K562 (cell line): Measurements from ENCODE around the gene MYOM1. TPM values are rescaled to one million over a fixed set of nuclear protein-coding genes. Genes with fewer than 3 reads are reported as not detected.
A peak's percentile ranks its signal among the peaks of the same experiment; 100 is the strongest.

Experiments used
- ATAC-seq: fragments of 200-7000 bp; cut with Tn5 transposase; 3 replicates; pipeline ENCODE4 v1.9.1; 2020; ENCODE audit warnings: moderate library complexity
- BruUV-seq: library from RNA; stranded (reverse); fragments of 400-500 nt; replicated peaks from 2 replicates; lab custom pipeline; 2021; lab: Mats Ljungman, UMichigan
- CTCF ChIA-PET: fragments of 300-600 bp; formaldehyde crosslinking; extraction: SDS; loops from one replicate; lab custom pipeline; 2021; ENCODE audit warnings: low intra/inter-chr PET ratio; lab: Yijun Ruan, JAX
- POLR2A ChIA-PET: fragments of 300-600, 350-650 bp; sonication (Branson Sonifier 250); formaldehyde crosslinking; extraction: SDS; loops from one replicate; lab custom pipeline; 2021; ENCODE audit warnings: antibody characterized with exemption, inconsistent platforms; lab: Yijun Ruan, JAX
- DNase-seq, 4 experiments: peaks; one replicate each; pipeline versions ENCODE4 v3.0.0 to v3.0.0-alpha.2; 2011 to 2018; ENCODE audit warnings: low spot score in 3 of 4, mixed read lengths in 3 of 4; ENCODE audit errors: extremely low read depth in 1 of 4
- FAIRE-seq: peaks from 2 replicates; lab custom pipeline; 2011; peaks lifted over from hg19 to GRCh38; lab: Jason Lieb, UNC
- H2AFZ ChIP-seq: 2 replicates; pipeline ENCODE4 v1.6.0; 2011; ENCODE audit warnings: low read depth, low read length, control low read depth, inconsistent platforms
- H3K27ac ChIP-seq: fragments of 200-600 bp; 3 replicates; pipeline ENCODE4 v1.8.0; 2011; ENCODE audit warnings: low read depth, mild to moderate bottlenecking, control low read depth, inconsistent platforms, low read length, moderate library complexity, mixed read lengths; ENCODE audit errors: extremely low read depth
- H3K27me3 ChIP-seq, 2 experiments: fragments of 300-600 bp in 1 of 2; 2 replicates in 1 of 2; 3 replicates in 1 of 2; pipeline versions ENCODE4 v1.6.0 to v1.8.0; 2011; ENCODE audit warnings: inconsistent platforms in 2 of 2, low read length in 2 of 2, mild to moderate bottlenecking in 1 of 2, mixed read lengths in 1 of 2, moderate library complexity in 1 of 2; ENCODE audit not compliant: control insufficient read depth in 2 of 2, insufficient read depth in 2 of 2
- H3K36me3 ChIP-seq: fragments of 300-600 bp; 3 replicates; pipeline ENCODE4 v1.8.0; 2011; ENCODE audit warnings: mild to moderate bottlenecking, low read length, inconsistent platforms; ENCODE audit not compliant: control insufficient read depth, insufficient read depth
- H3K4me1 ChIP-seq, 2 experiments: fragments of 200-600 bp in 1 of 2; replicated peaks in 1 of 2; 2 replicates in 1 of 2; 3 replicates in 1 of 2; pipeline versions ENCODE4 v1.5.1 to v1.8.0; 2011; ENCODE audit warnings: inconsistent platforms in 2 of 2, low read length in 2 of 2, mild to moderate bottlenecking in 1 of 2, mixed read lengths in 1 of 2, moderate library complexity in 1 of 2; ENCODE audit not compliant: control insufficient read depth in 2 of 2, insufficient read depth in 2 of 2
- H3K4me2 ChIP-seq: 2 replicates; pipeline ENCODE4 v1.6.1; 2011; ENCODE audit warnings: low read length, control low read depth, inconsistent platforms, mixed read lengths; ENCODE audit not compliant: insufficient read depth
- H3K4me3 ChIP-seq: fragments of 200-600 bp; sonication (generic), shearing (Covaris generic); 2 replicates; pipeline ENCODE4 v1.5.1; 2016; ENCODE audit warnings: control low read depth, inconsistent platforms
- H3K79me2 ChIP-seq: fragments of 200-600 bp; 3 replicates; pipeline ENCODE4 v1.8.0; 2011; ENCODE audit warnings: low read length, inconsistent platforms; ENCODE audit not compliant: control insufficient read depth, insufficient read depth
- H3K9ac ChIP-seq, 2 experiments: 2 replicates each; pipeline versions ENCODE4 v1.6.0 to v1.6.1; 2011; ENCODE audit warnings: low read depth in 2 of 2, low read length in 2 of 2, control low read depth in 1 of 2, inconsistent platforms in 1 of 2, mild to moderate bottlenecking in 1 of 2, mixed read lengths in 1 of 2; ENCODE audit not compliant: insufficient read depth in 1 of 2
- H3K9me1 ChIP-seq: one replicate; pipeline ENCODE4 v1.6.0; 2011; ENCODE audit warnings: inconsistent platforms, mild to moderate bottlenecking, low read length, moderate library complexity; ENCODE audit not compliant: control insufficient read depth, insufficient read depth
- H3K9me3 ChIP-seq: replicated peaks from 2 replicates; pipeline ENCODE4 v1.5.1; 2011; ENCODE audit warnings: low read depth, low read length, inconsistent platforms; ENCODE audit not compliant: control insufficient read depth, insufficient read depth
- H4K20me1 ChIP-seq: replicated peaks from 2 replicates; pipeline ENCODE4 v1.6.1; 2011; ENCODE audit warnings: low read length, inconsistent platforms, mixed read lengths; ENCODE audit not compliant: control insufficient read depth, insufficient read depth
- CTBP1 ChIP-seq: fragments of 450-650 bp; IDR thresholded peaks from 2 replicates; pipeline ENCODE4 v1.6.1; 2016; ENCODE audit warnings: borderline replicate concordance
- CTCF ChIP-seq, 3 experiments: IDR thresholded peaks in 2 of 3; conservative IDR thresholded peaks in 1 of 3; 2 replicates each; pipeline ENCODE4 v1.5.1; 2011 to 2012; ENCODE audit warnings: low read length in 3 of 3, mild to moderate bottlenecking in 3 of 3, control low read depth in 2 of 3, improper control_type of control experiment in 1 of 3, inconsistent platforms in 1 of 3, low read depth in 1 of 3, mixed read lengths in 1 of 3, moderate library complexity in 1 of 3; ENCODE audit not compliant: insufficient read depth in 2 of 3
- WGBS: fragments of 100-300 bp; shearing (Covaris generic); methylation state at CpG from one replicate; pipeline ENCODE4 v1.1.6; 2016; ENCODE audit warnings: low coverage, mixed read lengths; ENCODE audit not compliant: insufficient coverage; ENCODE audit errors: missing lambda C conversion rate; 5-methylcytosine and 5-hydroxymethylcytosine counted together
- in situ Hi-C: fragments of 300-500 bp; cut with MboI; formaldehyde crosslinking; loops from 4 replicates; pipeline ENCODE4 v1.15.0; 2018; ENCODE audit warnings: inconsistent platforms, mixed read lengths
- intact Hi-C: fragments of 100-400 bp; cut with micrococcal nuclease; formaldehyde crosslinking; loops from 2 replicates; pipeline ENCODE4 v1.14.2; 2022
- polyA plus RNA-seq, 8 experiments: library from polyadenylated mRNA; depleted of rRNA in 4 of 8; stranded (reverse) in 5 of 8; unstranded in 3 of 8; fragments of >200 nt; fragmentation: Nextera tagmentation in 2 of 8; fragmentation: Illumina TruSeq in 1 of 8; extraction: Ambion mirVana in 2 of 8; extraction: Trizol in 1 of 8; gene quantifications; 2 replicates each; pipeline versions ENCODE4 v1.2.1 to v1.2.3, GENCODE V29; 2011 to 2014; ENCODE audit warnings: inconsistent platforms in 1 of 8, missing spikeins in 1 of 8
- total RNA-seq, 7 experiments: library from RNA; depleted of rRNA in 6 of 7; stranded (reverse); fragments of >200 nt in 6 of 7; fragmentation: Illumina TruSeq in 2 of 7; extraction: Trizol in 2 of 7; gene quantifications; 2 replicates each; pipeline versions ENCODE4 v1.2.1 to v1.2.3, GENCODE V29; 2011 to 2021; ENCODE audit warnings: low replicate concordance in 1 of 7

Gene MYOM1
- total and polyA plus RNA-seq, 9 of the 15 experiments (the other 6 are each of a cell fraction or from before 2014, with no cell fraction given): 0.01 to 0.62 (median 0.25) TPM

DNA sequence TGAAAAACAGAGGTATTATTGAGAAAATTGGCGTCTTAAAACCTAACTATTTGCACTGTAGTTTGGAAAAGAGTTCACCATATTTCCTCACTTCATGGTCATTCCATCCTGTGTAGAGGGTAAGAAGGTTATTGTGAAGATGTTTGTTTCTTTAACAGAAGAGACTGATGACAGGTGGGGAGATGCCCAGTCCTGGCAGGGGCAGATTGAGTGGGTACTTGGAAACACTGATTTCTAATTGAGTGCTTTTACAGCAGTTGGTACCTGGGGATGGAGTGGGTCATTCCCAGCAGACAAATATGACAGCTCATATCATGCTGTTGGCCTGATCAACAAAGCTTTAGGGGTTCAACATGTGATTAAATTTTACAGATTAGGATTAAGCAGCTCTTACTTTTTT is 67.5 kb downstream of the MYOM1 start:
- FAIRE-seq: no peak
- in situ Hi-C loops: no loop called here

More for the DNA sequence above, 67.5 kb downstream of the MYOM1 start:
- intact Hi-C loops: loop anchor here (5.0 kb wide), 1 partner anchor 140 kb away; the partner anchor contains the start of gene LPIN2
- no peaks in the 10 kb centered on the region for H3K27me3 ChIP-seq
- no peak for ATAC-seq
- no peak overlapping the region for H3K4me3 ChIP-seq
- BruUV-seq: no TSS peak
- TF ChIP-seq CTCF (IDR thresholded peaks at IDR 0.05 in 2 of 3, conservative IDR thresholded peaks at IDR 0.05 in 1 of 3; ENCODE audit: insufficient read depth in 2 of 3, low read depth in 1 of 3, low read length in 3 of 3): 0 out of 6 replicates have a peak, but pooled peaks of 1 of the 3 experiments have one; percentile 1
- TF ChIP-seq CTBP1: no peak
- TF ChIP-seq, all 486 proteins: peak for 1
- Histone ChIP-seq H3K27ac (no peak overlapping the region), H3K9me1 (no peaks in the 10 kb centered on the region), H3K79me2 (no peaks in the 10 kb centered on the region), H2AFZ (peak overlapping the region; percentile 68; the same call in 1 of the 2 replicates), H3K4me2 (no peak overlapping the region), H3K36me3 (no peaks in the 10 kb centered on the region), H3K4me1 (peaks cover 4 to 5% of the 10 kb centered on the region in 2 experiments; a peak in 2 of 5 replicates), H3K9me3 (no peaks in the 10 kb centered on the region), H3K9ac (no peak overlapping the region), H4K20me1 (no peaks in the 10 kb centered on the region)
- ChIA-PET POLR2A (interaction anchor here (0.5 to 1.2 kb wide), 3 partner anchors 94 to 579 kb away, joined by 3 to 5 read pairs (median 4); no protein-coding TSS in a partner anchor), CTCF (interaction anchor here (3.1 kb wide), 1 partner anchor 220 kb away, joined by 19 read pairs; no protein-coding TSS in a partner anchor)
- no peak for DNase-seq
- 0% methylated on average over 1 of the region's 1 CpG for whole genome bisulfite sequencing
